Muscle layer of duodenum (tissue), 2 donors: ENCODE results near the gene DNAAF9.

ENCODE experiments used
- H3K27ac ChIP-seq: one replicate; pipeline ENCODE4 v1.7.0; 2013; ENCODE audit warnings: mild to moderate bottlenecking, low read length
- H3K27me3 ChIP-seq: one replicate; pipeline ENCODE4 v1.7.0; 2013; ENCODE audit warnings: low read depth, mild to moderate bottlenecking, control low read depth, low read length
- H3K36me3 ChIP-seq, 2 donors: one replicate each; pipeline ENCODE4 v1.7.0; 2013; ENCODE audit warnings: low read length in 2 of 2, control low read depth in 1 of 2, mild to moderate bottlenecking in 1 of 2; ENCODE audit not compliant: insufficient read depth in 2 of 2, control insufficient read depth in 1 of 2
- H3K4me1 ChIP-seq, 2 donors: one replicate each; pipeline ENCODE4 v1.7.0; 2013; ENCODE audit warnings: low read length in 2 of 2, mild to moderate bottlenecking in 2 of 2, control low read depth in 1 of 2, moderate library complexity in 1 of 2; ENCODE audit not compliant: insufficient read depth in 2 of 2, control insufficient read depth in 1 of 2
- H3K4me3 ChIP-seq, 2 donors: one replicate each; pipeline ENCODE4 v1.7.0; 2013; ENCODE audit warnings: low read length in 2 of 2, low read depth in 1 of 2, mild to moderate bottlenecking in 1 of 2
- H3K9me3 ChIP-seq, 2 donors: one replicate each; pipeline ENCODE4 v1.7.0; 2013; ENCODE audit warnings: low read length in 2 of 2, control low read depth in 1 of 2, mild to moderate bottlenecking in 1 of 2; ENCODE audit not compliant: control insufficient read depth in 1 of 2
- donor health status: healthy.

The DNAAF9 gene

DNA sequence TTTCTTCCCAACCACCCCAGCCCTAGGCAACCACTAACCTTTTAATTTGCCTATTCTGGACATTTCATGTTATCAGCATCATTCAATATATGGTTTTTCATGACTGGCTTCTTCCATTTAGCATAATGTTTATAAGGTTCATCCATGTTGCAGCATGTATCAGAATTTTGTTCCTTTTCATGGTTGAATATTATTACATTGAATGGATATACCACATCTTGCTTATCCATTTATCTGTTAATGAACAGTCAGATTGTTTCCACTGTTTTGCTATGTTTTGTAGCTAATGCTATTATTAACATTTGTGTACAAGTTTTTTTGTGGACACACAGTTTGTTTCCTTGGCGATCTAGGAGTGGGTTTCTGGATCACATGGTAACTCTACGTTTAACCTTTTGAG, 3.0 kb upstream of the DNAAF9 start:
- no peaks in the 10 kb centered on the region for H3K9me3 ChIP-seq
- no peak overlapping the region for H3K27ac ChIP-seq
- H3K27me3 ChIP-seq = no peaks in the 10 kb centered on the region
- H3K4me1 ChIP-seq = peaks cover 0 to 8% of the 10 kb centered on the region in 2 donors
- H3K4me3 ChIP-seq = no peak overlapping the region
- H3K36me3 ChIP-seq = peaks cover 0 to 8% of the 10 kb centered on the region in 2 donors

DNA sequence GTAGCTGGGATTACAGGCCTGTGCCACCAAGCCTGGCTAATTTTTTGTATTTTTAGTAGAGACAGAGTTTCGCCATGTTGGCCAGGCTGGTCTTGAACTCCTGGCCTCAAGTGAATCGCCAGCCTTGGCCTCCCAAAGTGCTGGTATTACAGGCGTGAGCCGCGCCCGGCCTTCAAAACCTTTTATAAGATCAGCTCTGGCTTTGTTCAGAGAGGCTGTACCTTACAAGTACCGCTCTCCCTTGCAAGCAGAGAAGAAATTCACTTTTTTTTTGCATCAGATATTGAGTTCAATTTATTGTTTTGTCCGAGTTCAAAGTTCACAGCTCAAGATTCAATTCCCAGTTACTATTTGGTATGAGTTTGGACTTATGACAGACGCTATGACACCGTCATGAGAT, 1.9 kb upstream of the DNAAF9 start:
- Histone ChIP-seq H3K27ac (no peak overlapping the region), H3K4me3 (peak overlapping the region in 1 of 2 donors; percentile 89), H3K9me3 (no peaks in the 10 kb centered on the region)

DNA sequence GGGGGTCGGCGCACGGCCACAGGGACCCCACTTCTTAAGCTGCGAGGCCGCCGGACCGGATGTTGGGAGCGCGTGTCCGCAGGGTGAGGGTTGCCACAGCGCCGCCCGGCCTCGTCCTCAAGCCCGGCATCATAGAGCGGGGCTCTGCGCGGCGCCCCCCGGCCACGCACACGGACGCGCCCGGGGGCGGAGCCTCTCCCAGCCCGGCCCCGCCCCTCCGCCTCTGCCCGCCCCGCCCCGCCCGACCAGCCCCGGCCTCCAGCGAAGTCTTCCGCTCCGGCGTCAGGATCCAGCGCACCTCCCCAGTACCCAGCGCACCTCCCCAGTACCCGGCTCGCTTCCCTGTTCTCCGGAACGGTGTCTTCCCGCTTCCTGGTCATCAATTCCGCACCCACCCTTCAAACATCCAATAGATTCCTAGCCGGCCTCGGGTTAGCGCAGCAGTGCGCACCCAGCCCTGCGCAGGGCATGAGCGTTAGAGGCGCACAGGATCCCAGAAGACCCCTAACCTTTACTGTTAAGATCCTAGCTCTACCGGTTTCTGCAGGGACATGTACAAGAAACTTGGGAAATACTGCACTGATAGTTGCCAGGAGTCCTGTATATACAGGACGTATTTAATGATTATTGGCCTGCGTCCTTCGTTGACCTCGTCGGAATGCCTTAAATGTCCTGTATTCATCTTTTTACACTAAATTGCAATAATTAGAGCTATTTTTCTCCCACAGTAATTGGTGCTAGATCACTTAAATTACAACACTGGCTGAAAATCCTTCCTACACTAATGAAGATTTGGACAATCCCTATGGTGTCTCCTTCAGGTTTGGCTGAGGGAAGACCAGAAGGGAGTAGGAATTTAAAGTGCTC, 535 bp upstream of the DNAAF9 start:
- Histone ChIP-seq H3K4me1 (peaks cover 0 to 12% of the 10 kb centered on the region in 2 donors), H3K9me3 (no peaks in the 10 kb centered on the region), H3K4me3 (peak overlapping the region; percentile 80 to 89), H3K36me3 (peaks cover 0 to 8% of the 10 kb centered on the region in 2 donors), H3K27ac (peak overlapping the region; percentile 78), H3K27me3 (no peaks in the 10 kb centered on the region)

More for the DNA sequence above, 1.9 kb upstream of the DNAAF9 start:
- Histone ChIP-seq H3K27me3 (no peaks in the 10 kb centered on the region), H3K4me1 (peaks cover 0 to 12% of the 10 kb centered on the region in 2 donors), H3K36me3 (peaks cover 0 to 8% of the 10 kb centered on the region in 2 donors)

DNA sequence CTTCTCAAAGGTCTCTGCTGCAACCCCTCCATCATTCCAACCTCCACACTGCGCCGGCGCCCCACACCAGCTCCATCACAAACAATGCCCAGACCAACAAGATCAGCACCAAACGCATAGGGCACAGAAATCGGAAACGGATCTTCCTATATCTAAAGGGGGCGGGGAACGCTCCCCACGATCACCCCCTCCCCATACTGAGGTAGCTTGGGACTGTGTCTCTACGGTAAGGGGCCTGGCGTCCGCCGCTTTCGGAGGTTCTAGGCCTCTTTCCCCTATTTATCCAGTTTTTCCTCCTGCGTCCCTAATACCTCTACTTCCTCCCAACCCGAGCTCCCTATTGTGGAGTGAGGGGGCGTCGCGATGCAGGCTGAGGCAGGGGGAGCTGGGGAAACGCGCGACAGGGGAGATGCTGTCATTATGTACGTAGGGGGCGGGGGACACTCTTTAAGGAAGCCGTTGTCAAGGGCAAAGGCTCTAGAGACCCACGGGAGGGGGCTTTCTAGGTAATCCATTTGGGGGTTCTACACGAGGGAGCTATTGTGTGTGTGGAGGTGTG, 909 bp downstream of the DNAAF9 start:
- Histone ChIP-seq H3K4me1 (peaks cover 0 to 12% of the 10 kb centered on the region in 2 donors), H3K27ac (peak overlapping the region; percentile 86), H3K27me3 (no peaks in the 10 kb centered on the region), H3K36me3 (peaks cover 0 to 8% of the 10 kb centered on the region in 2 donors), H3K9me3 (no peaks in the 10 kb centered on the region), H3K4me3 (peak overlapping the region; percentile 89 to 94)

DNA sequence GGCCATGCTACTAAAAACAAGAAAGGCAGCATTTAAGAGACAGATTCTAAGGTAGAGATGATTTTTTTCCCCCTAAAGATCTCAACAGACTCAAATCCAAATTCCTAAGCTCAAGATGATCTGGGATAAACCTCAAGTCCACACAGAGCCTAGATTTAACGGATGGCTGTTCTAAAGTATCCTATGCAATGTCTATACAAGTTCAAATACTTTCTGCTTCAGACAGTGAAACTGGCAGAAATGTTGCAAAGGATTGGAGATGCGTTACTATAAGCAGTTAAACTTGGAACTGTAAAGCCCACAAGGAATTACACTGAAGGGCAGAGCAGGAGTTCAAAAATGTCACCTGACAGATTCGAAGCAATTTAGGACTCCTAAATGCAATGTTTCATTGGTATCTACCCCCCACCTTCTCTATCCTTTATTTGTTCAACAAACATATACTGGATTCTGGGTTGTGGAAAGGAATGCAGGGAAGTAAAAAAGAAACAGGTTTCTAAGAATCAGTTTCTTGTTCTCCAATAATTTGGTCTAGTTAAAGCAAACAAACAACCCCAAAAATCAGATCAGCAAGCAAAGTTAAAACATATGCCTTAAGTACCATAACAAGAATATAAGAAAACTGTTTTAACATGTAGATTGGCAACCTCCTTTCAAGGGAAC, 1.6 kb downstream of the DNAAF9 start:
- Histone ChIP-seq H3K4me3 (peak overlapping the region; percentile 89 to 94), H3K4me1 (peaks cover 0 to 16% of the 10 kb centered on the region in 2 donors), H3K9me3 (no peaks in the 10 kb centered on the region), H3K27me3 (no peaks in the 10 kb centered on the region), H3K27ac (peak overlapping the region; percentile 86), H3K36me3 (peaks cover 0 to 8% of the 10 kb centered on the region in 2 donors)

DNA sequence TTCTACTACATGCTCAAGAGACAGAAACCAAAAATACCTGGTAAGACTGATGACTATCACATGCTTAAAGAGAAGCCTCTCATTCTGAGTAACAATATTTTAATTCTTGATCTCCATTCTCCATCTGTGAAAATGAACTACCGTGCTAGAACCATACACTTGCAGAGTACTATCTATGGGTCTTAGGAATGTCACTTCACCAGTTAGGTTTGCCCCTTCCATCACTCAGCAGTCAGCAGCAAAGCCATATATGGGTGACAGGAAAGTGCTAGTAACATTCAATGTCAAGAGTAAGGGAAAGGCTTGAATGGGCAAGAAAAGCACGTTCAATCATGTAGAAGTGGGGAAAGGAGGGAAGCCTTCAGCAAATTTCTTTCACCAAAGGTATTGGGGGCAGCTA, 2.3 kb downstream of the DNAAF9 start:
- Histone ChIP-seq H3K36me3 (peaks cover 0 to 8% of the 10 kb centered on the region in 2 donors), H3K27ac (no peak overlapping the region), H3K9me3 (no peaks in the 10 kb centered on the region), H3K27me3 (no peaks in the 10 kb centered on the region), H3K4me3 (no peak overlapping the region), H3K4me1 (peaks cover 0 to 23% of the 10 kb centered on the region in 2 donors)

DNA sequence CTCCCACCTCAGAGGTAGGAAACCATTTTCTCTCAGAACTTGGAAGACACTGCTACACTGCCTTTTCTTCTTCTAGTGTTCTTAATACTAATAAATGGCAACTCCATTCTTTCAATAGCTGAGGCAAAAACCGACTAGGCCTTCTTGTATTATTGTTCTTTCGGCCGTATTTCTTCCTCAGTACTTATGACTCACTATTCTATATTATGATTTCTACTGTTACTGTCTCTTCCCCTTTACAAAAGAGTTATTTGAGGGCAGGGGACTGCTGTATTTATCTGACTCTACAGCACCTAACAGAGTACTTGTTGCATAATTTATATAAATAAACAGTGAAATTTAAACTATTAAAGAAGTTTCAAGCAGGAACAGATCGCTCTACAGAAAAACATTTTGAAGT, 3.1 kb downstream of the DNAAF9 start:
- Histone ChIP-seq H3K27ac (no peak overlapping the region), H3K4me3 (no peak overlapping the region), H3K9me3 (no peaks in the 10 kb centered on the region), H3K4me1 (peaks cover 0 to 30% of the 10 kb centered on the region in 2 donors), H3K36me3 (peaks cover 0 to 8% of the 10 kb centered on the region in 2 donors), H3K27me3 (no peaks in the 10 kb centered on the region)

DNA sequence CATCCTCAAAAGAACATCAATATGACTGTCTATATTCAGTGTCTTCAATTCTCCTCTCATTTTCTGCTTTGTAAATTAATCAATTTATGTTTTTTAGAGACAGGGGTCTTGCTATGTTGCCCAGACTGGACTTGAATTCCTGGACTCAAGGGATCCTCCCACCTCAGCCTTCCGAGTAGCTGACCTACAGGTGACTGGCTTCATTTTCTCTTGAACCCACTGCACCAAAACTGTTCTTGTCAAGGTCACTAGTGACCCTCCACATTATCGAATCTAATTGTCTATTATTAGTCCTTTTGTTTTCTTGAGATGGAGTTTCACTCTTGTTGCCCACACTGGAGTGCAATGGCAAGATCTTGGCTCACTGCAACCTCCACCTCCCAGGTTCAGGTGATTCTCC, 3.7 kb downstream of the DNAAF9 start:
- Histone ChIP-seq H3K4me1 (peaks cover 2 to 34% of the 10 kb centered on the region in 2 donors), H3K9me3 (no peaks in the 10 kb centered on the region), H3K27ac (no peak overlapping the region)

DNA sequence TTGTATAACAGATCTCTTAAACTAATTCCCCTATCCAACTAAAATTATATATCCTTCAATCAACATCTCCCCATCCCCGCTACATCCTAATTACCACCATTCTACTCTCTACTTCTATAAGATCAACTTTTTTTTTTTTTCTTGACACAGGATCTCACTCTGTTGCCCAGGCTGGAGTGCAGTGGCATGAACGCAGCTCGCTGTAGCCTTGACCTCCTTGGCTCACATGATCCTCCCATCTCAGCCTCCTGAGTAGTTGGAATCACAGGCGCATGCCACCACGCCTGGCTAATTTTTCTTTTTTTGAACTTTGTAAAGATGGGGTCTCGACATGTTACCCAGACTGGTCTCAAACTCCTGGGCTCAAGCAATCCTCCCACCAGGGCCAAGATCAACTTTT, 5.0 kb downstream of the DNAAF9 start:
- no peaks in the 10 kb centered on the region for H3K9me3 ChIP-seq
- peaks cover 0 to 8% of the 10 kb centered on the region in 2 donors for H3K36me3 ChIP-seq
- no peak overlapping the region for H3K4me3 ChIP-seq
- no peak overlapping the region for H3K27ac ChIP-seq
- H3K27me3 ChIP-seq = no peaks in the 10 kb centered on the region
- H3K4me1 ChIP-seq = peaks cover 13 to 41% of the 10 kb centered on the region in 2 donors

More for the DNA sequence above, 3.7 kb downstream of the DNAAF9 start:
- no peak overlapping the region for H3K4me3 ChIP-seq
- peaks cover 0 to 8% of the 10 kb centered on the region in 2 donors for H3K36me3 ChIP-seq
- H3K27me3 ChIP-seq = no peaks in the 10 kb centered on the region

DNA sequence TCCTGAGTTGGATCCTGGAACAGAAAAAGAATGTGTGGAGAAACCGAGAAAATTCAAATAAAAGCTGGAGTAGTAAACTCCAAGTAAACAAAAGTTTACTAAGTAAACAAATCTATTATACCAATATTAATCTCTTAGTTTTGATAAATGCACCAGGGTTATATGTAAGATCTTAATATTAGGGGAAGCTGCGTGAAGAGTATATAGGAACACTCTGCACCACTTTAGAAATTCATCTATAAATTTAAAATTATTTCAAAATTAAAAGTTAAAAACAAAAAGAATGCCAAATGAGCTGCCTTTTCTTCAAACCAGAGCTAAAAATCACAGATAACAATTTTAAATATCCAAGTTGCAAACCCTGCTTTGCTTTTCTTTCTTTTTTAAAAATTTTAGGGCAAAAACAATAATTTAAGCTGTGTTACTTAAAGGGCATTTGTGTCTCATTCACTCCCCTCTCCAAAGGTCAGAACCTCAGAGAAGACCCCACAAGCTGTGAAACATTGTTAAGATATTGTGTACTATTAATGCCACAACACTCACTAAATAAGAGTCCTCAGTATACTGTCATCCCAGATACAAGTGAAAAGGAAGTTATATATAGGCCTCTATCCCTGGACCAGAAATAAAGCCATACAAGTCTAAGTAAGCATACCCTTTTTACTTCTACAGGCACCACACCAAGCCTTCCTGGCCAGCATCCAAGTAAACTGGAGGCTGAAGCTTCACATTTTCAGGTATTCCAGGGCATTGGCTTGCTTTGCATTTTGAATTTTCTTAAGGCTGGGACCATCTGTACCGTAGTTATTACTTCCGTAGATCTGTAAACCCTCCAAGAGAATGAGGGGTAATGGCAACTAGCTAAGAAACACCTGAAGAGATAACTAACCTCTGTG, 7.0 kb downstream of the DNAAF9 start:
- H3K4me3 ChIP-seq = no peak overlapping the region
- H3K27ac ChIP-seq = no peak overlapping the region
- peaks cover 0 to 2% of the 10 kb centered on the region in 2 donors for H3K9me3 ChIP-seq
- H3K4me1 ChIP-seq = peaks cover 13 to 33% of the 10 kb centered on the region in 2 donors
- no peaks in the 10 kb centered on the region for H3K36me3 ChIP-seq
- no peaks in the 10 kb centered on the region for H3K27me3 ChIP-seq
